SU-DHL-6 (cell line): ENCODE data around the gene LRRC75A.

Source experiments
- H2AFZ ChIP-seq: fragments of 200-600 bp; sonication (generic); 2 replicates; pipeline ENCODE4 v1.6.1; 2014; ENCODE audit warnings: low read depth, mild to moderate bottlenecking, moderate library complexity, mixed read lengths, antibody characterized with exemption, low read length; ENCODE audit not compliant: severe bottlenecking
- H3F3A ChIP-seq: fragments of 200-600 bp; shearing (Covaris generic); 2 replicates; pipeline ENCODE4 v1.6.0; 2016; ENCODE audit warnings: antibody characterized with exemption, mild to moderate bottlenecking; ENCODE audit not compliant: insufficient read depth
- H3K27ac ChIP-seq: fragments of 200-600 bp; sonication (generic); 2 replicates; pipeline ENCODE4 v1.5.1; 2016; ENCODE audit warnings: low read depth, mild to moderate bottlenecking, low read length, moderate library complexity, mixed read lengths
- H3K27me3 ChIP-seq: fragments of 200-600 bp; sonication (generic), shearing (Covaris generic); 2 replicates; pipeline ENCODE4 v1.6.0; 2014; ENCODE audit warnings: mild to moderate bottlenecking, low read length
- H3K36me3 ChIP-seq: fragments of 200-600 bp; sonication (generic); 2 replicates; pipeline ENCODE4 v1.6.1; 2014; ENCODE audit warnings: mild to moderate bottlenecking, low read length, mixed read lengths
- H3K4me2 ChIP-seq: fragments of 300-600, 200-600 bp; shearing (Covaris generic), sonication (generic); 2 replicates; pipeline ENCODE4 v1.6.0; 2014; ENCODE audit warnings: low read length, low read depth, mild to moderate bottlenecking; ENCODE audit not compliant: poor library complexity, severe bottlenecking
- H3K4me3 ChIP-seq: fragments of 200-600 bp; sonication (generic); 2 replicates; pipeline ENCODE4 v1.5.1; 2014; ENCODE audit warnings: antibody characterized with exemption, low read length, mild to moderate bottlenecking, mixed read lengths; ENCODE audit not compliant: insufficient read depth, poor library complexity, severe bottlenecking
- H3K79me2 ChIP-seq: fragments of 200-600 bp; sonication (generic); 2 replicates; pipeline ENCODE4 v1.6.1; 2014; ENCODE audit warnings: mild to moderate bottlenecking, low read length, moderate library complexity; ENCODE audit not compliant: insufficient read depth
- H3K9ac ChIP-seq: fragments of 200-600 bp; sonication (generic); 2 replicates; pipeline ENCODE4 v1.7.0; 2014; ENCODE audit warnings: mild to moderate bottlenecking, low read length
- H3K9me2 ChIP-seq: fragments of 200-600 bp; sonication (generic); replicated peaks from 2 replicates; pipeline ENCODE4 v1.6.1; 2014; ENCODE audit warnings: low read length; ENCODE audit not compliant: insufficient read depth
- H3K9me3 ChIP-seq: fragments of 200-600 bp; sonication (generic); 2 replicates; pipeline ENCODE4 v1.6.1; 2014; ENCODE audit warnings: low read length, mixed read lengths; ENCODE audit not compliant: insufficient read depth
- H4K20me1 ChIP-seq: fragments of 200-600 bp; sonication (generic); 2 replicates; pipeline ENCODE4 v1.6.1; 2014; ENCODE audit warnings: low read depth, mild to moderate bottlenecking, antibody characterized with exemption, low read length, moderate library complexity, mixed read lengths
- CTCF ChIP-seq: fragments of 200-600 bp; sonication (generic); IDR thresholded peaks from one replicate; pipeline ENCODE4 v1.5.1; 2017; ENCODE audit warnings: antibody characterized with exemption, mild to moderate bottlenecking, low read length, moderate library complexity; ENCODE audit not compliant: insufficient read depth, poor library complexity, severe bottlenecking
- EZH2phosphoT487 ChIP-seq: fragments of 200-600 bp; sonication (generic), shearing (Covaris generic); conservative IDR thresholded peaks from 2 replicates; pipeline ENCODE4 v1.6.1; 2018; ENCODE audit warnings: mild to moderate bottlenecking, antibody characterized with exemption, low read length, moderate library complexity, mixed read lengths

Gene LRRC75A

GRCh38 chr17:16448490-16448889, 43.5 kb downstream of the LRRC75A start:
- H3K9me3 ChIP-seq = no peaks in the 10 kb centered on the region
- no peaks in the 10 kb centered on the region for H3K9me2 ChIP-seq
- H3K27me3 ChIP-seq = no peaks in the 10 kb centered on the region
- H3F3A ChIP-seq = peaks cover 28% of the 10 kb centered on the region
- TF ChIP-seq CTCF = no peak
- TF ChIP-seq EZH2phosphoT487 = no peak
- no peak overlapping the region for H3K4me2 ChIP-seq
- H3K27ac ChIP-seq = no peak overlapping the region
- H3K79me2 ChIP-seq = no peaks in the 10 kb centered on the region
- H2AFZ ChIP-seq = no peak overlapping the region
- no peaks in the 10 kb centered on the region for H4K20me1 ChIP-seq
- 0 out of 2 replicates have a peak, but pooled peaks cover 3% of the 10 kb centered on the region for H3K36me3 ChIP-seq
- no peak overlapping the region for H3K9ac ChIP-seq
- no peak overlapping the region for H3K4me3 ChIP-seq

- TF ChIP-seq CTCF (no peak), EZH2phosphoT487 (no peak)
- no peak overlapping the region for H3K27ac ChIP-seq
- H3K36me3 ChIP-seq = peaks cover 3% of the 10 kb centered on the region; the same call in 1 of the 2 replicates
Measured at GRCh38 chr17:16447676-16448075, 44.3 kb downstream of the LRRC75A start.

GRCh38 chr17:16446338-16446983, 45.5 kb downstream of the LRRC75A start:
- H3K36me3 ChIP-seq = peaks cover 13% of the 10 kb centered on the region
- H3K27me3 ChIP-seq = no peaks in the 10 kb centered on the region
- H3K79me2 ChIP-seq = peaks cover under 1% of the 10 kb centered on the region; the same call in 1 of the 2 replicates
- no peak overlapping the region for H3K4me3 ChIP-seq
- no peak overlapping the region for H3K27ac ChIP-seq
- no peaks in the 10 kb centered on the region for H3K9me2 ChIP-seq
- no peaks in the 10 kb centered on the region for H3K9me3 ChIP-seq
- no peak overlapping the region for H3K4me2 ChIP-seq
- no peaks in the 10 kb centered on the region; the same call in 1 of the 2 replicates for H4K20me1 ChIP-seq
- H3K9ac ChIP-seq = no peak overlapping the region
- H3F3A ChIP-seq = peaks cover 47% of the 10 kb centered on the region
- no peak for TF ChIP-seq EZH2phosphoT487
- TF ChIP-seq CTCF = no peak
- no peak overlapping the region for H2AFZ ChIP-seq

More at GRCh38 chr17:16447676-16448075, 44.3 kb downstream of the LRRC75A start:
- Histone ChIP-seq H3K9me2 (no peaks in the 10 kb centered on the region), H3K79me2 (no peaks in the 10 kb centered on the region), H3K4me3 (no peak overlapping the region), H3K4me2 (no peak overlapping the region), H3F3A (peaks cover 35% of the 10 kb centered on the region), H2AFZ (no peak overlapping the region), H3K27me3 (no peaks in the 10 kb centered on the region), H4K20me1 (no peaks in the 10 kb centered on the region; the same call in 1 of the 2 replicates), H3K9ac (no peak overlapping the region), H3K9me3 (no peaks in the 10 kb centered on the region)
